Stimulated activated CD8-positive, alpha-beta memory T cell treated with anti-CD3 and anti-CD28 coated beads, Interleukin-4, amount 100 ng/mL, for 24 hours (primary cell): ENCODE results near the gene SPATA45.

ENCODE experiments used
- DNase-seq: peaks from one replicate; pipeline ENCODE4 v3.0.0-alpha.2; 2020; ENCODE audit warnings: low read depth

Gene SPATA45

DNA sequence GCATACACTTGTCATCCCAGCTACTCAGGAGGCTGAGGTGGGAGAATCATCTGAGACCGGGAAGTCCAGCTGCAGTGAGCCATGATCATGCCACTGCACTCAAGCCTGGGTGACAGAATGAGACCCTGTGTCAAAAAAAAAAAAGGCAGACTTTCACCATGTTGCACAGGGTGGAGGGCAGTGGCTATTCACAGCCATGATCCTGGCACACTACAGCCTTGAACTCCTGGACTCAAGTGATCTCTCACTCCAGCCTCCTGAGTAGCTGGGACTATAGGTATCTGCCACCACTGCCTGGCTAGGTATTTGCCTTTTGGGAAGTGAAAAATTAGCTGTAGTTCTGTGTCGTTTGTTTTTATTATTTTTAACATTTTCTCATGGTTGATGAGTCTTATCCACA lies 19.1 kb downstream of the SPATA45 start:
- DNase-seq: no peak

- no peak for DNase-seq
Measured at GRCh38 chr1:212827831-212828278, 19.6 kb downstream of the SPATA45 start.

DNA sequence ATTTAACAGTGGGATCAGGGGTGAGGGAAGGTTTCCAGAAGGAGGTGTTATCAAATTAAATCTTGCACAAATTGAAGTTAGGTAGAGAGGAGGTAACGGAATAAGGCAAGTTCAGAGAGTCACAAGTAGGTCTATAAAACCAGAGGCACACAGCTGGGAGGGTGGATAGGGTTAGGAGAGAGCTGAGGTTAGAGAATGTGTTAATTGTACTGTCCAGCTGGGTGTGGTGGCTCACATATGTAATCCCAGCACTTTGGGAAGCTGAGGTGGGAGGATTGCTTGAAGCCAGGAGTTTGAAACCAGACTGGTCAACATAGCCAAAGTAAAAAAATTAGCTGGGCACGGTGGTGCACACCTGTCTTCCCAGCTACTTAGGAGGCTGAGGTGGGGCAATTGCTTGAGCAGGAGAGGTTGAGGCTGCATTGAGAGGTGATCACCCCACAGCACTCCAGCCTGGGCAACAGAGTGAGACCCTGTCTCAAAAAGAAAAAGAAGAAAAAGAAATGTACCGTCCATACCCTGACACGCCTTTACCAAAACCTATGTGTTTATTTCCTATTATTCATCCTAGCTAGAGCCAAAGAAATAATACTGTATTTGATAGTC lies 20.2 kb downstream of the SPATA45 start:
- no peak for DNase-seq

DNA sequence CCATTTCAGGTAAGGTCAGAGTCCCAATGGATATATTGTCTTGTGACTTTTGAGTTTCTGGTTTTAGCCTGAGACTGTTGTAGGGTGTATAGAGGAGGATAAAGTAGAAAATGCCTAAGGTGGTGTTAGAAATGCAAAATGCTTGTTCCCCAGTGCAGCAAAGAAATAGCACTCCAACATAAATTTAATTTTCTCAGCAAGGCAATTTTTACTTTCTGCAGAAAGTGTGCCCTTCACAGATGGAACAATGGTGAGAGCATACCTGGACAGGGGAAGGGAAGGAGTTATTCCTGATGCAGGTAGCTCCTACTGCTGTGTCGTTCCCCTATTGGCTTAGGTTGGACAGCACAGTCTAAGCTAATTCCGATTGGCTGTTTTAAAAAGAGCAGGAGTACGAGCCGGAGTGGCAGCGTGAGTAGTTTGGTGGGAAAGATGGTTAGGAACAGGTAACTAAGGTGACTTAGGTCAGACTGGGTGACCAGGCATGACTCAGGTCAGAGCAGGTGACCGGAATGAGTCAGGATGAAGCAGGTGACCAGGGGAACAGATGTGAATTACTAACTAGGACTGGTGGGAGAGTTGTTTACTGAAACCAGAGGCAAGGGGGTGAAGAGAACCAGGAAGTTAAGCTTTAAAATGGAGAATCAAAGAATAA lies 21.5 kb downstream of the SPATA45 start:
- DNase-seq: no peak

GRCh38 chr1:212824201-212824600 lies 23.2 kb downstream of the SPATA45 start:
- DNase-seq: no peak

GRCh38 chr1:212822956-212823355 lies 24.5 kb downstream of the SPATA45 start:
- DNase-seq: no peak

- DNase-seq: no peak
Measured at GRCh38 chr1:212820969-212821368, 26.5 kb downstream of the SPATA45 start.

DNA sequence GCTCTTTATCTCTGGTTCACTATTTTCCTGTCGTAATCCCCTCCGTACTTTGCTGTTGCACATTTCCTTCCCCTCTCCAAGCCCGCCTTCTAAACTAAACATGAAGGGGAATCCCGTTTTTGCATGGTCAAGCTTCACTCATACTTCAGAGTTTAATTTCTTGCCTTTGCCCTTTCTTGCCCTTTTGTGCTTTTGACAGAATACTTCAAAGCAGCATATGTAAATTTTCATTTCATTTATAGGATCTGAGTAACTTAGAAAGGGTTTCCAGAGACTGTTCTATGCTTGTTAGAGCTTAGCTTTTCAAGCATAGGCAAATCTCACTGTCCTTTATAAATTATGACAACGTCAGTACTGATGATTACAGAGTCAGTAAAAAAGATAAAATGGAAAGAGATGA lies 27.7 kb downstream of the SPATA45 start:
- no peak for DNase-seq

- no peak for DNase-seq
Measured at GRCh38 chr1:212816567-212817278, 30.7 kb downstream of the SPATA45 start.

DNA sequence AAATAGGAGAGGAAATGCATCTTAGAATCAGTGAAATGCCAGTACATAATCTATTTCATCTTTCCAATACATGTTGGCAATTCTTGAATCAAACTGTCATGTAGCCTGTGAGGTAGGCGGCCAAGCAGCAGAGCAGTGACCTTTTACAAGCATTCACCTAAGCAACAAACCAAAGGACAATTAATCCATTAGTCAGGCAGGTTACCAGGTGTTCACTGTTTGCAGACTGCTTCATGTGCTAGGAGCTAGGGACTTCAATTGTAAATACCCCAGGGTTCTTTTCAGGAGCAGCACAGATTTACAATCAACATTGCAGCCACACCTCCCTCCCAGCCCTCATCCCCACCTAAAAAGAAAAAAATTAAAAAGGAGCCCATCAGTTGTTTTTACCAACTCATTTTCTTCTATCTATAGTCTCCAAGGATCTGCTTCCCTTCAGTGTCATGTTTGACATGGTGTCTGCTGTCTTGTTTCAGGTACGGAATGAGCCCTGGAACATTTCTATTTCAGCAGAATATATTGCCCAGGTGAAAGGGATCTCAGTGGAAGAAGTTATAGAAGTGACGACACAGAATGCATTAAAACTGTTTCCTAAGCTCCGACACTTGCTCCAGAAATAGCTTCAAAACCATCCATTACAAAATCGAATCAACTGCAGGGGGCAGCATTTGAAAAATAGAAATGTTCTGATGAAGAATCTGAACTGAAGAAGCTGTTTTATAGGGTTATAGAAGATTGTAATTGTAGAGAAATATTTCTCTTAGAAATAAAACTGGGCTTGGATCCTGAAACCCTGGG lies 32.7 kb downstream of the SPATA45 start:
- no peak for DNase-seq

DNA sequence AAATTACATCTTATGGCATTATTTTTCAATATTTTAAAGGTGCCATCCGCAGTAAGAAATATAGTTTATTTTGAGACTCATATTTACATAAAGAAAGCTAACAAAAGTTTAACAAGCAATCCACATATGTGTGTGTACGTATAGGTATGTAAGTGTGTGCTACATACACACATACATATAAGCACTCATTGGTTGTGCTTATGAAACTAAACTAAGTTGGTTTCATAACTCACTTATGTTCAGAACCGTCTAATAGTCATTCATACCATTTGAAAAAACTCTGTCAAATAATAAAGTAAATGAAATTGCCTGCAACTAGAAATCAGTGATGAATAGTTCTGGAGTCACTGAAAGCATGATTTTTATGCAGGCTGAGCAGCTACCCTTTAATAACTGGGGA lies 41.7 kb downstream of the SPATA45 start:
- DNase-seq: no peak

DNA sequence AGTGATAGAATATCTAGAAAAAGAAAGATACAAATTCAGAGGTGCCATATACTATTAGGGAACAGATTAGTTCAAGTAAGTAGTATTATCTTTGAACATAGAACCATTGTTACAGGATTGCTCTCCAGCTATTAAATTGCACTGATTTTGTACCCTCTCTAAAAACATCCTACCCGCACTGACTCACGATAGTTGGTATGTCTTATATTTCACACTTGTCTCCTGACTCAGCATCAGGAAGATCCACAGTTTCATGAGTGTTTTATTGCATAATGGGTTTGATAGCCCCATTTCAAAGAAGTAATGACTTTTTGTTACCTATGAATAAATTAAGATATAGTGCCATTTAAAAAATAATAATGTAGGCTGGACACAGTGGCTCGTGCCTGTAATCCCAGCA lies 49.8 kb downstream of the SPATA45 start:
- DNase-seq: no peak

- DNase-seq: no peak
Measured at GRCh38 chr1:212794561-212795014, 52.9 kb downstream of the SPATA45 start.

- DNase-seq: no peak
Measured at GRCh38 chr1:212792396-212792908, 55.0 kb downstream of the SPATA45 start.

- peak; percentile 92 for DNase-seq
Measured at GRCh38 chr1:212791676-212792395, 55.6 kb downstream of the SPATA45 start, which contains the start of the genes NSL1 and TATDN3. TSS of gene NSL1 (minus strand) at chr1:212791777. CDS start at chr1:212791763, 14 bp downstream. TSS of gene TATDN3 (plus strand) at chr1:212791894. CDS start at chr1:212791922, 28 bp downstream.

DNA sequence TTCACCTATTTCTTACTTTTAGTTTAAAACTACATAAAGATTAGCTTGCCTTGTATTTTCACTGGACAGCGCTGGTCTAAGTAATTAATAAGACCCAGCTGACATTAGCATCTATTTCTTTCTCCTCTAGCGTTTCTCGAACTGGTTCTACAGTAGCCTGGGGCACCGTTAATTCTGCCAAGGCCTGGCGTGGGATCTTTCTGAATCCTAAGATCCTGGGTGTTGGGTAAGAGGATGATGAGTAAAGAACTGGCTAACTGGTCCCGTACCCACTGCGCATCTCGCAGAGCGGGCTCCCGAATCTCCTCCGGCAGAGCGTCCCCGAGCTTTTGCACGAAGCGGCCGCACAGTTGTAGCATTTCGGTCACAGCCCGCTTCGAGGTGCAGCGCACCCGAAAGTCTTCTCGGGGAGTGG lies 56.2 kb downstream of the SPATA45 start:
- DNase-seq: no peak

GRCh38 chr1:212785871-212786270 lies 61.6 kb downstream of the SPATA45 start:
- no peak for DNase-seq

- DNase-seq: no peak
Measured at GRCh38 chr1:212783976-212784375, 63.5 kb downstream of the SPATA45 start.

GRCh38 chr1:212782422-212783154 lies 64.9 kb downstream of the SPATA45 start:
- DNase-seq: no peak

DNA sequence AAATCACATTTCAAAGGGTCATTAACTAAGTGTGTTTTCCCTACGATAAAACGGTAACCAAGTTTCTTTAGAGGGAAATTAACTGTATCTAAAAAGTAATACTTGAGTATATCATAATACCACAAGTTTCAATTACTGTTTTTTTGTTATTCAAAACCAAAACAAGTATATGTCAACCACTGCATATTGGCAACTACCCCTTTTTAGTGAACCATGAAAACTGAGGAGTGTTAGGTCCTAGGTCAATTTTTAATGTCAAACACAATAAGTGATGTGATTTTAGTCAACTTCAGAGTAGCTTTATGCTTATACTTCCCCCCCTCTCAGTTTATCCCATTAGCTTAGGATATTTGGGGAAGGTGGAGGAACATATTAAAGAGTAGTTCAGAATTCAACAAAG lies 66.2 kb downstream of the SPATA45 start:
- no peak for DNase-seq

DNA sequence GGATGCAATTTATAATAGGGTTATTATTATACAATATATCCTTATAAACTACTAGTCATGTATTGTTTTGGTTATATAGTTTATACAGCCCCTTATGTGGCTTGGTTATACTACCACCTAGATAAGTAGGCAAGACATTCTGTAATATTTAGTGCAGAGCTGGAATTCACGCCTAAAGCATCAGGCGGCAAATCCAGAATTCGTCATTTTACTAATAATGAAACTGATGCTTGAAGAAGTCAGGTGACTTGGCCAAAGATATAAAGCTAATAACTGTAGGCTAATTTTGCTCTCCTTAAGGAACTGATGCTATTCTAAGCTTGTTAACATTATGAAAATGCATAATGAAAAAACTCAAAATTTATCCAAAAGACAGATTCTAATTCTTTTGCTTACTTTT lies 66.7 kb downstream of the SPATA45 start:
- no peak for DNase-seq
